Measurements from ENCODE around the gene DHX38. TPM values are rescaled to one million over a fixed set of nuclear protein-coding genes. Genes with fewer than 3 reads are reported as not detected.

Gene DHX38
- polyA plus RNA-seq, 6 donors from 2014 or later = 15.3 to 29.6 (median 20.1) TPM

DNA sequence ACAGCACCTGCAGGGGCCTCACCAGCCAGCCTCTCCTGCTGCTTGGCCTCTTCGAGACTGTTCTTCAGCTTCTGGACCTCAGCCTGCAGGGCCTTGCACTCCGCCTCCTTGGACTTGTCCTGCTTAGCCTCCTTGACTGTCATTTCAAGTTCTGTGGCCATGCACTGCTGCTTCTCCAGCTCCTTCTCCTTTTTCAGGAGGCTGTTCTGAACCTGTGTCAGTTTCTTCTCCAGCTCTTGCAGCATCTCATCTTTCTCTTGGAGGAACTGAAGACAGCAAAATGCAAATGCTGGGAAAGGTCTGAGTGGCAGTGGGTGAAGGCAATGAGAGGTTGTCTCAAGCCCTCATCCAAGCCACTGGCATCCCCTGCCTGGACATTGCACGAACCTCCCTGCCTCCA lies 39.1 kb downstream of the DHX38 start:
- ATAC-seq (ENCODE audit: low read depth in 2 of 2) (no peak), DNase-seq (no peak)
- Mint-ChIP-seq H3K9me3 (no peaks in the 10 kb centered on the region), H3K27me3 (no peaks in the 10 kb centered on the region), H3K27ac (no peak overlapping the region), H3K4me1 (no peaks in the 10 kb centered on the region), H3K36me3 (peaks cover 0 to 7% of the 10 kb centered on the region in 2 donors), H3K4me3 (no peak overlapping the region)

DNA sequence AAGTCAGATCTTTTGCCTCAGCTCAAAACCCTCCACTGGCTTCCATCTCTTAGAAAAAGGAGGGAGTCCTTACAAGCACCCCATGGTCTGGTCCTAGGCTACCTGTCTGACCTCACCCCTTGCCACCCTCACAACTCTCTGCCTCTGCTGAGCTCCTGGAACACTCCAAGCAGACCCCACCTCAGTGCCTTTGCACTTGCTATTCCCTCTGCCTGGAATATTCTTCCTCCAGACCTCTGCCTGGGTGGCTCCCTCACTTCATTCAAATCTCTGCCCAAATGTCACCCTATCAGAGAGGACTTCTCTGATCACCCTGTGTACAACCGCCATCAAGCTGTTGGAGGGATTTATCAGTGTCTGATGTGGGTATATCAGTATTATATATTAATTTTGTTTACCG lies 40.9 kb downstream of the DHX38 start:
- Mint-ChIP-seq H3K36me3 (peaks cover 0 to 7% of the 10 kb centered on the region in 2 donors), H3K27me3 (no peaks in the 10 kb centered on the region), H3K4me3 (no peak overlapping the region), H3K9me3 (peaks cover 0 to 1% (median 0%) of the 10 kb centered on the region in 7 donors), H3K4me1 (no peaks in the 10 kb centered on the region), H3K27ac (no peak overlapping the region)
- DNase-seq (no peak), ATAC-seq (ENCODE audit: low read depth in 2 of 2) (no peak)

DNA sequence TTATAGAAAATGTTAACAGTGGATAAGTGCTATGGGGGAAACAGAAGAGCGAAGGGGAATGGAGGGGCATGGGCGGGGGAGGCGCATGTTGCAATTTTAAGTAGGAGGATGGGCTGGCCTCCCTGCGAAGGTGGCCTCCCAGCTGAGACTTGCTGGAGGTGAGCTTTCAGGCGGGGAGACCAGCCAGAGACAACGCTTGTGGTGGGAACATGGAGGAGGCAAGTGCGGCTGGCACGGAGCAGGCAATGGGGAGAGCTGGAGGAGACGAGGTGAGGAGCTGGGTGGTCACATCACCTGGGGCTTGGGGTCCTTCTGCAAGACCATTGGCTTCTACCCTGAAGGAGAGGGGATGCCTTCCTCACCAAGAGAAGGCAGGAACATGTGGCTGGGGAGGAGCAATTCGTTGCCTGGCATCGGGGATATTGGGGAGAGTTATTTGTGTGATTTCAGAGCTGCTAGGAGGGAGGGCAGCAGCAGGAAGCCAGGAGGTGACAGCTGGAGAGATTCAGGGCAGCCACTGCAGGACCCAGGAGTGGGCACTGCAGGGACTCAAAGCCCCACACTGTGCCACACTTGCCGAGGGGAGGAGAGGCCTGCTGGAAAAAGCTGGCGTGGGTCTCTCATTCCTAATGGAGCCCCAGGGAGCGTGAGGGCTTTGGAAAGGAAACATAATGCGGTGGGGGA lies 43.9 kb downstream of the DHX38 start:
- no peak overlapping the region for H3K27ac Mint-ChIP-seq
- H3K4me3 Mint-ChIP-seq = peak overlapping the region in 1 of 8 donors; percentile 79
- H3K27me3 Mint-ChIP-seq = no peaks in the 10 kb centered on the region
- H3K4me1 Mint-ChIP-seq = no peaks in the 10 kb centered on the region
- ATAC-seq (ENCODE audit: low read depth in 2 of 2) (no peak), DNase-seq (no peak)
- peaks cover 0 to 1% (median 0%) of the 10 kb centered on the region in 7 donors for H3K9me3 Mint-ChIP-seq
- H3K36me3 Mint-ChIP-seq = peaks cover 0 to 10% of the 10 kb centered on the region in 2 donors

DNA sequence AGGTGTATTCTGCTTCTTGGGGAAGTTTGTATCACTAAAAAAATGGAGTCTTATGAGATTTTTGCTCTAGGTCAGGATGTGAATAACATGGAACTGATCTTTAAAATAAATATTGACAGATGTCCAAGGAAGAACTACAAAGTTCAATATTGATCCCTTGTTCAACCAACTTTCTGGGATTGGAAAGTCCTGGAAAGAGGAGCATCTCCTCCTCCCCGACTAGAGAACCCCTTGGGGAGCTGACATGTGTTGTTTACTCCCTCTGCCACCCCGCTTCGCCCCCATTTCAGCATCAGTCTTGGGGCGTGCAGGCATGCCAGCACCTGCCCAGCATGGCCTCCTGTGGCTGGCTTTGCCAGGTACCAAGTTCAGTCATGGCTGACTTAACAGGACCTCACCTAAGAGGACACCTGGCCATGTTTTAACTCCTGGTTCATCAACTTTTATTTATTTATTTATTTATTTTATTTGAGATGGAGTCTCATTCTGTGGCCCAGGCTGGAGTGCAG lies 44.5 kb downstream of the DHX38 start:
- Mint-ChIP-seq H3K4me1 (no peaks in the 10 kb centered on the region), H3K27me3 (no peaks in the 10 kb centered on the region), H3K9me3 (peaks cover 0 to 1% (median 0%) of the 10 kb centered on the region in 7 donors), H3K36me3 (peaks cover 0 to 10% of the 10 kb centered on the region in 2 donors), H3K27ac (peak overlapping the region in 1 of 6 donors; percentile 75), H3K4me3 (no peak overlapping the region)
- DNase-seq = no peak
- ATAC-seq (ENCODE audit: low read depth in 2 of 2) = no peak

DNA sequence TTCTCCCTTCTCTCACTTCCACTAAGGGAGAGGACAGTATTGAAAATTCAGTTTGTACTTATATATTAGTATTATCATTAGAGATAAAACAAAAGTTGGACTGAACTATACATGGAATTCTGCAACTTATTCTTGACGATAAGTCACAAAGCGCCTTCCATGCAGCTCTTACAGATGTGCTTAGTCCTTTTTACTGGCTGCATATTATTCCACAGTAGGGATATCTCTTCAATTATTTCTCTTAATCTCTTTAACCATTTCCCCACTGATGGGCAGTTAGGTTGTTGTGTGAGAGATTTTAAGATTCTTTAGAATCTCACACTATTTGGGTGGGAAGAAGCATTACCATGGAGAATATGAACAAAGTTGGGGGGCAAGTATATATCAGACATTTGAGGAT lies 46.3 kb downstream of the DHX38 start:
- H3K4me3 Mint-ChIP-seq = no peak overlapping the region
- DNase-seq (no peak), ATAC-seq (ENCODE audit: low read depth in 2 of 2) (no peak)
- no peaks in the 10 kb centered on the region for H3K27me3 Mint-ChIP-seq
- H3K9me3 Mint-ChIP-seq = peaks cover 0 to 1% (median 0%) of the 10 kb centered on the region in 7 donors
- no peak overlapping the region for H3K27ac Mint-ChIP-seq
- H3K36me3 Mint-ChIP-seq = peaks cover 0 to 10% of the 10 kb centered on the region in 2 donors
- no peaks in the 10 kb centered on the region for H3K4me1 Mint-ChIP-seq

DNA sequence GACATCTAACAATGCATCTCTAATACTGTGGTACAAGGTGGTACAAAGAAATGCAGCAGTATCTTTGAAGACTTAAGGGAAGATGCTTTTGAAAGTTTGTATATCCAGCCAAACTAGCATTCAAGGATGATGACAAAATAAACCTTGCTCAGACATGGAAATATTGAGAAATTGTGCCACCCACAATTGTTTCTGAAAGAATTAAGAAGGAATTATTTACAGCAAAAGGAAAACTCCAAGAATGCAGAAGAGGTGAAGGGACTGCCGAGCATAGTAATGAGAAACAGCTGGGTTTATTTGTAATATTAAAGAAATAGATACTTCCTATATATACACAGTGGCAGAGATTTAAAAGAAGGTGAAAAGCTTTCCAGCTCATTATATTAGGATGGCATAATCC lies 48.8 kb downstream of the DHX38 start:
- no peaks in the 10 kb centered on the region for H3K27me3 Mint-ChIP-seq
- peaks cover 0 to 3% of the 10 kb centered on the region in 2 donors for H3K36me3 Mint-ChIP-seq
- no peak for DNase-seq
- H3K4me3 Mint-ChIP-seq = no peak overlapping the region
- H3K9me3 Mint-ChIP-seq = peaks cover 0 to 9% (median 6%) of the 10 kb centered on the region in 7 donors
- no peak overlapping the region for H3K27ac Mint-ChIP-seq
- no peaks in the 10 kb centered on the region for H3K4me1 Mint-ChIP-seq
- no peak for ATAC-seq (ENCODE audit: low read depth in 2 of 2)

DNA sequence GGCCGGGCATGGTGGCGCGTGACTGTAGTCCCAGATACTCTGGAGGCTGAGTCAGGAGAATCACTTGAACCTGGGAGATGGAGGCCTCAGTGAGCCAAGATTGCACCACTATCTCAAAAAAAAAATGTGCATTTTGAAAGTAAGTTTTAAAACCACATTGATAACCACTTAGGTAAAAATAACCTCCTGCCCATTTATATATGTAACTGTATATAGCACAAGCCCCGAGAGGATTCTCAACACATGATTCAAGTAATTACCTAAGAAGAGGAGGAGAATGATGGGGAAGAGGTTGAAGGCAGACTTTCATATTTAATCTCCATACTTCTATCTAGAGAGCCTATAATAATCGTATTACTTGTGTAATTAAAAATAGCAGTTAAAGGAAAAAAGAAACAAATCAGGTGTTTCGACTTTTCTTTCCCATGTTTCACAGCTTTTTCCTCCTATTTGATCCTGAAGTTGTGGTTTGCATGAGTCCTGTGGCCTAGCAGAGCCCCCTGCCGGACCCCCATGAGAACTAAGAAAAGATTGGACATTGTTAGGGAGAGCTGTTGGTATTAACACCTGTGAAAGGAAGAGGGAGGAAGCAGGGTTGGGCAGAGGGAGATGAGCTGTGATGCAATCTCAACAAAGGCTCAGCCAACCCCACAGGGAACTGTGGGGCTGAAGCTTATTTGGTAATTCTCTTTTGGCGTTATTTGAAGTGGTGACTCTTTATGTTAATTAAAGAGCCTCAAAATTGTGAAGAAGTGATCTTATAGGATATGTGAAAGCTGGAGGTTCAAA lies 56.2 kb downstream of the DHX38 start:
- Mint-ChIP-seq H3K9me3 (peaks cover 0 to 13% (median 5%) of the 10 kb centered on the region in 7 donors), H3K4me3 (no peak overlapping the region), H3K4me1 (peaks cover 8 to 11% (median 9%) of the 10 kb centered on the region in 3 donors), H3K36me3 (no peaks in the 10 kb centered on the region), H3K27me3 (no peaks in the 10 kb centered on the region), H3K27ac (peak overlapping the region in 1 of 6 donors; percentile 16)
- no peak for ATAC-seq (ENCODE audit: low read depth in 2 of 2)
- no peak for DNase-seq

DNA sequence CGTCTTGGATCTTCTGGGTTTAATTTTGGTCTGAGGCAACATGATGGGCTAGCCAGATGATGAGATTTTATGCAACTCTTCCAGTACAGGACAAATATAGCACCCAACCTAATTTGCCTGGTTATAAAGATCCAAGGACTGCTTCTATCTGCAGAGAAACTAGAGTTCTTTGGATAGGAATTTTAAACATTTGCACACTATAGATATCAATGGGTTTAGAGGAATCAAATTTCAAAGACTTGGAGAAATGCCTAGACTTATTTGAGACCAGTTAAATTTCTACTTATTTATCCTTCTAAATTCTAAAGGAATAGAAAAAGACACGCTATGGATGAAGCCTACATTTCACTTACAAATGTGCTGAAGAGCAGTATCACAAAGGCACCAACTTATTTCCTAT lies 65.7 kb downstream of the DHX38 start:
- H3K4me3 Mint-ChIP-seq = no peak overlapping the region
- H3K4me1 Mint-ChIP-seq = no peaks in the 10 kb centered on the region
- DNase-seq (no peak), ATAC-seq (ENCODE audit: low read depth in 2 of 2) (no peak)
- H3K27me3 Mint-ChIP-seq = no peaks in the 10 kb centered on the region
- H3K36me3 Mint-ChIP-seq = peaks cover 0 to 16% of the 10 kb centered on the region in 2 donors
- H3K27ac Mint-ChIP-seq = no peak overlapping the region
- peaks cover 0 to 4% (median 0%) of the 10 kb centered on the region in 7 donors for H3K9me3 Mint-ChIP-seq

DNA sequence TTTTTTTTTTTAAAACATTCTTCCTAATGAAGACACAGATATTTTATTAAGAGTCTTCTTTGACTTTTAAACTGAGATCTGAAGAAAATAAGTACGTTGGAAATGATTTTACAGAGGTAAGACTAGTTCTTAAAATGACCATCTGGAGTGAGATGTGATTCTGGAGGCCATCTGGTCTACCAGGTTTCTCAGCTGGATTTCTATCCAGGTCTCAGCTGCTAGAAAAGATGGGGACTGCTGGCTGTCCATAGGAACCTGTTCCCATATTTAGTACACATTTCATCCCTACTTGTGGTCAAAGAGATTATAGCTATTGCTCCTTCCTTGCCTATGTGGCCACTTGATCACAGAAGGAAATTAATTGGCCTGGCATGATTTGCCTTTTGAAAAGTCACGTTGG lies 66.2 kb downstream of the DHX38 start:
- Mint-ChIP-seq H3K9me3 (peaks cover 0 to 4% (median 0%) of the 10 kb centered on the region in 7 donors), H3K27ac (no peak overlapping the region), H3K27me3 (no peaks in the 10 kb centered on the region), H3K36me3 (peaks cover 0 to 16% of the 10 kb centered on the region in 2 donors), H3K4me3 (no peak overlapping the region), H3K4me1 (no peaks in the 10 kb centered on the region)
- ATAC-seq (ENCODE audit: low read depth in 2 of 2) (no peak), DNase-seq (no peak)

DNA sequence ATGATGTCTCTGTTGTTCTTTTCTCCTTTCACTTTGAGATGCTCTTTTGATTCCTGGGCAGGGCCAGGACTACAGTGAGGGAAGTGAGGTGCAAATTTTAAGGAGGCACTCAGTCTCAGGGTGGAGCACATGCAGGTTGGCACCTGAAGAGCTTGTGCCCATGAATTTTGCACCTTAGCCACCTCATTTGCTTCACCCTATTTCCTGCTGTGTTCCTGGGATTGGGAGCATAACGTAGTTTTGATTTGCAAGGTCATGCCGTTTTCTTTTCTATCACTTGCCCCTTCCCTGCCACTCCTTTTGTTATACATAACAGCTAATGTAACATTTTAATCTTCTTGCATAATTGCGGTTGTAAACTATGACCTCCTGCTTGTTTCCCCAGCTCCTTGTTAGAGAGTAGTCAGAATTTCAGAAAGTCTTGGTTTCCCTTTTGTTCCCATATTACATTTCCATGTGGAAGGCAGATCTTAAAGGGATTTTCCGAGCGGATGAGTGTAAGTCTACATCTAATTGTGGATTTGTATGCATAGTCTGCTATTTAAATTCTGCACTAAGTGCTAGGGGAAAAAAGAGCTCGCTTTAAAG lies 68.6 kb downstream of the DHX38 start:
- peaks cover 4 to 11% of the 10 kb centered on the region in 2 donors for H3K36me3 Mint-ChIP-seq
- DNase-seq (no peak), ATAC-seq (ENCODE audit: low read depth in 2 of 2) (no peak)
- peaks cover 0 to 5% (median 0%) of the 10 kb centered on the region in 7 donors for H3K9me3 Mint-ChIP-seq
- H3K4me1 Mint-ChIP-seq = no peaks in the 10 kb centered on the region
- no peak overlapping the region for H3K4me3 Mint-ChIP-seq
- no peaks in the 10 kb centered on the region for H3K27me3 Mint-ChIP-seq
- no peak overlapping the region for H3K27ac Mint-ChIP-seq

Other genes starting within 250 kb of the DHX38 start
- 10 to 100 TPM in 3 of 6 donors, 1 to 10 TPM in 3; 7.2 to 44.9 (median 10.2) TPM for gene ATXN1L, start 247.9 kb upstream of the DHX38 start, polyA plus RNA-seq (ENCODE audit: low read depth in 6 of 6)
- gene ZNF821, start 209.7 kb upstream of the DHX38 start, polyA plus RNA-seq (ENCODE audit: low read depth in 6 of 6) = 10 to 100 TPM; 19.0 to 34.4 (median 26.9) TPM
- 100 to 1,000 TPM; 138 to 178 (median 155) TPM for gene IST1, start 198.3 kb upstream of the DHX38 start, polyA plus RNA-seq (ENCODE audit: low read depth in 6 of 6)
- not detected for gene PKD1L3, start 93.4 kb upstream of the DHX38 start, polyA plus RNA-seq (ENCODE audit: low read depth in 6 of 6)
- 10 to 100 TPM in 2 of 6 donors, 1 to 10 TPM in 4; 4.3 to 13.0 (median 9.0) TPM for gene DHODH, start 85.1 kb upstream of the DHX38 start, polyA plus RNA-seq (ENCODE audit: low read depth in 6 of 6)
- under 1 TPM in 2 of 6 donors, not detected in 4; 0.38 to 0.53 TPM for gene HP, start 39.3 kb upstream of the DHX38 start, polyA plus RNA-seq (ENCODE audit: low read depth in 6 of 6)
- not detected for gene HPR, start 30.6 kb upstream of the DHX38 start, polyA plus RNA-seq (ENCODE audit: low read depth in 6 of 6)
- gene TXNL4B, start 227 bp upstream of the DHX38 start, polyA plus RNA-seq (ENCODE audit: low read depth in 6 of 6) = 10 to 100 TPM; 11.1 to 19.8 (median 16.0) TPM
- 1 to 10 TPM in 1 of 6 donors, under 1 TPM in 1, not detected in 4; 0.23 to 1.3 TPM for gene PMFBP1, start 78.3 kb downstream of the DHX38 start, polyA plus RNA-seq (ENCODE audit: low read depth in 6 of 6)

Measured in naive B cell (primary cell).